ENCODE data around the gene USP17L24.
"Not testable (repeated sequence)": the region's sequence is repeated elsewhere in the genome, so short reads cannot be mapped to it uniquely, and the experiment has no call there.

The USP17L24 gene

GRCh38 chr4:9324865-9325264 is at the start of gene USP17L24:
USP17L24 (plus strand) TSS chr4:9325165; CDS start chr4:9325165, 0 bp downstream.
- DNase-seq (ENCODE audit: low read depth); H3K4me3 ChIP-seq (ENCODE audit: low read depth, low read length): not testable (repeated sequence)

- DNase-seq (ENCODE audit: low read depth); H3K4me3 ChIP-seq (ENCODE audit: low read depth, low read length): not testable (repeated sequence)
These were observed 774 bp upstream of the USP17L24 start for GRCh38 chr4:9324191-9324590.

- DNase-seq (ENCODE audit: low read depth); H3K4me3 ChIP-seq (ENCODE audit: low read depth, low read length): not testable (repeated sequence)
These were observed 4.6 kb downstream of the USP17L24 start, which contains the start of gene USP17L25 for GRCh38 chr4:9329611-9330010. USP17L25 (plus strand) TSS chr4:9329911; CDS start chr4:9329911, 0 bp downstream.

- not testable (repeated sequence) for H3K4me3 ChIP-seq (ENCODE audit: low read depth, low read length); DNase-seq (ENCODE audit: low read depth)
These were observed 9.4 kb downstream of the USP17L24 start, which contains the start of gene USP17L26 for GRCh38 chr4:9334358-9334757. USP17L26 (plus strand) TSS chr4:9334658; CDS start chr4:9334658, 0 bp downstream.

- H3K4me3 ChIP-seq (ENCODE audit: low read depth, low read length); DNase-seq (ENCODE audit: low read depth): not testable (repeated sequence)
These were observed 14.1 kb downstream of the USP17L24 start, which contains the start of gene USP17L5 for GRCh38 chr4:9339103-9339502. USP17L5 (plus strand) TSS chr4:9339403; CDS start chr4:9339403, 0 bp downstream.

- H3K4me3 ChIP-seq (ENCODE audit: low read depth, low read length); DNase-seq (ENCODE audit: low read depth): not testable (repeated sequence)
These were observed 18.9 kb downstream of the USP17L24 start, which contains the start of gene USP17L27 for GRCh38 chr4:9343848-9344247. USP17L27 (plus strand) TSS chr4:9344148; CDS start chr4:9344148, 0 bp downstream.

GRCh38 chr4:9348593-9348992 is 23.6 kb downstream of the USP17L24 start, which contains the start of gene USP17L28:
USP17L28 (plus strand) TSS chr4:9348893; CDS start chr4:9348893, 0 bp downstream.
- not testable (repeated sequence) for DNase-seq (ENCODE audit: low read depth); H3K4me3 ChIP-seq (ENCODE audit: low read depth, low read length)

- not testable (repeated sequence) for DNase-seq (ENCODE audit: low read depth); H3K4me3 ChIP-seq (ENCODE audit: low read depth, low read length)
These were observed 25.9 kb downstream of the USP17L24 start for GRCh38 chr4:9350866-9351265.

GRCh38 chr4:9353338-9353737 is 28.4 kb downstream of the USP17L24 start, which contains the start of gene USP17L29:
USP17L29 (plus strand) TSS chr4:9353638; CDS start chr4:9353638, 0 bp downstream.
- H3K4me3 ChIP-seq (ENCODE audit: low read depth, low read length); DNase-seq (ENCODE audit: low read depth): not testable (repeated sequence)

- not testable (repeated sequence) for DNase-seq (ENCODE audit: low read depth); H3K4me3 ChIP-seq (ENCODE audit: low read depth, low read length)
These were observed 37.9 kb downstream of the USP17L24 start, which contains the start of gene USP17L30 for GRCh38 chr4:9362829-9363228. USP17L30 (plus strand) TSS chr4:9363129; CDS start chr4:9363129, 0 bp downstream.
